COLO829 (cell line): ENCODE results near the gene PCMT1.
"Not testable (repeated sequence)": the region's sequence is repeated elsewhere in the genome, so short reads cannot be mapped to it uniquely, and the experiment has no call there.

Experiments
- DNase-seq: peaks from one replicate; pipeline ENCODE4 v3.0.0; 2012; ENCODE audit warnings: low spot score

Gene PCMT1

GRCh38 chr6:149750136-149750609 lies 632 bp downstream of the PCMT1 start:
- peak; percentile 63 for DNase-seq

- DNase-seq, result no peak
Observed at GRCh38 chr6:149751239-149751638, 1.7 kb downstream of the PCMT1 start.

- DNase-seq, result not testable (repeated sequence)
Observed at GRCh38 chr6:149751920-149752319, 2.4 kb downstream of the PCMT1 start.

- no peak for DNase-seq
Observed at GRCh38 chr6:149752600-149753373, 3.2 kb downstream of the PCMT1 start.

- DNase-seq, result not testable (repeated sequence)
Observed at GRCh38 chr6:149753374-149753637, 3.8 kb downstream of the PCMT1 start.

- no peak for DNase-seq
Observed at GRCh38 chr6:149754548-149754947, 5.0 kb downstream of the PCMT1 start.

- no peak for DNase-seq
Observed at GRCh38 chr6:149755300-149756260, 6.0 kb downstream of the PCMT1 start.

GRCh38 chr6:149756261-149756636 lies 6.7 kb downstream of the PCMT1 start:
- no peak for DNase-seq

GRCh38 chr6:149761438-149761837 lies 11.9 kb downstream of the PCMT1 start:
- DNase-seq, result no peak

GRCh38 chr6:149763866-149764265 lies 14.3 kb downstream of the PCMT1 start:
- DNase-seq, result peak; percentile 71

- DNase-seq, result no peak
Observed at GRCh38 chr6:149766156-149766769, 16.7 kb downstream of the PCMT1 start.

- no peak for DNase-seq
Observed at GRCh38 chr6:149769676-149770075, 20.1 kb downstream of the PCMT1 start.

GRCh38 chr6:149771185-149771584 lies 21.6 kb downstream of the PCMT1 start:
- no peak for DNase-seq

GRCh38 chr6:149771925-149772324 lies 22.4 kb downstream of the PCMT1 start:
- no peak for DNase-seq

- DNase-seq, result no peak
Observed at GRCh38 chr6:149777624-149778023, 28.1 kb downstream of the PCMT1 start.

- DNase-seq, result no peak
Observed at GRCh38 chr6:149779644-149779963, 30.1 kb downstream of the PCMT1 start.

- DNase-seq, result no peak
Observed at GRCh38 chr6:149781715-149782114, 32.2 kb downstream of the PCMT1 start.

GRCh38 chr6:149782337-149782736 lies 32.8 kb downstream of the PCMT1 start:
- DNase-seq, result no peak

- DNase-seq, result no peak
Observed at GRCh38 chr6:149783551-149783950, 34.0 kb downstream of the PCMT1 start.

- no peak for DNase-seq
Observed at GRCh38 chr6:149806127-149806526, 56.6 kb downstream of the PCMT1 start.

- no peak for DNase-seq
Observed at GRCh38 chr6:149809798-149810197, 60.3 kb downstream of the PCMT1 start.

- no peak for DNase-seq
Observed at GRCh38 chr6:149813351-149813750, 63.8 kb downstream of the PCMT1 start.

- no peak for DNase-seq
Observed at GRCh38 chr6:149815788-149816187, 66.2 kb downstream of the PCMT1 start.
